HG03108 (cell line): ENCODE results near the gene AOC1.

ENCODE experiments used
- ATAC-seq: cut with Tn5 transposase; IDR thresholded peaks from one replicate; pipeline ENCODE4 v1.9.1; 2021; ENCODE audit warnings: moderate library complexity; ENCODE audit not compliant: unreplicated experiment

The AOC1 gene

GRCh38 chr7:150830937-150831336 lies 21.4 kb upstream of the AOC1 start:
- no peak for ATAC-seq

- ATAC-seq, result no peak
Measured at GRCh38 chr7:150831851-150832250, 20.5 kb upstream of the AOC1 start.

DNA sequence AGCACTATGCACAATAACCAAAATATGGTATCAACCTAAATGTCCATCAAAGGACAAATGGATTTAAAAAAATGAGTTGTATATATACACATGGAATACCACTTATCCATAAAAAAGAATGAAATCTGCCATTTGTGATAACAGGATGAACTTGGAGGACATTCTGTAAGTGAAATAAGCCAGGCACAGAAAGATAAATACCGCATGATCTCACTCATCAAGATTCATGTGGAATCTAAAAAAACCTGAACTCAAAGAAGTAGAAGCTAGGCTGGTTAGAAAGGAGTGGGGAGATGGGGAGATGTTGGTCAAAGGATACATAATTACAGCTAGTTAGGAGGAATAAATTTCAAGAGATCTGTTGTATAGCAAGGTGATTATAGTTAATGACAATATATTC lies 17.3 kb upstream of the AOC1 start:
- ATAC-seq, result no peak

DNA sequence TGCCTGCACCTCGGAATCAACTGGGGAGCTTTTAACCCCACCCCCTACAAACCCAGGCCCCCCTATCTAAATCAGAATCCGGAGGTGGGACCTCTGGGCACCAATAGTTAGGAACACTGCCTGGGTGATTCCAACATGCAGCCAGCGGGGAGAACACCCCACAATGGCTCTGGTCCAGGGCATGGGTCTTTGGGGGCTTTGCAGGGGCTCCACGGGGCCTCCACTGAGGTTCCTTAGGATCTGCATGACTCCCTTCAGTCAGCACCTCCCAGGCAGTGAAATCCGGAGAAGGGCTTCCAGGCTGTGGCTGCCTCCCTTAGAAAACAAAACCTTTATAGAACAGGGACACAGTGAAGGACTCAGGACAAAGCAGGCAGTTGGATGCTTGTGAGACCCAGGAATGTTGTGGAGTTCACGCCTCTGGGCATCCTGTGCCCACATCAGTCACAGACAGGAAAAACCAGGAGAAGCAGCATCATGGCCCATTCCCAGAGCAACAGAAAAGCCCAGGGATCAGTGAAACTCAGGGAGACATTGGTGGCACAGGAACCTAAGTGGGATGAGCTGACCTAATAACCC lies 16.5 kb upstream of the AOC1 start:
- no peak for ATAC-seq

- no peak for ATAC-seq
Measured at GRCh38 chr7:150838965-150839650, 13.2 kb upstream of the AOC1 start.

- ATAC-seq, result no peak
Measured at GRCh38 chr7:150842018-150842417, 10.3 kb upstream of the AOC1 start.

DNA sequence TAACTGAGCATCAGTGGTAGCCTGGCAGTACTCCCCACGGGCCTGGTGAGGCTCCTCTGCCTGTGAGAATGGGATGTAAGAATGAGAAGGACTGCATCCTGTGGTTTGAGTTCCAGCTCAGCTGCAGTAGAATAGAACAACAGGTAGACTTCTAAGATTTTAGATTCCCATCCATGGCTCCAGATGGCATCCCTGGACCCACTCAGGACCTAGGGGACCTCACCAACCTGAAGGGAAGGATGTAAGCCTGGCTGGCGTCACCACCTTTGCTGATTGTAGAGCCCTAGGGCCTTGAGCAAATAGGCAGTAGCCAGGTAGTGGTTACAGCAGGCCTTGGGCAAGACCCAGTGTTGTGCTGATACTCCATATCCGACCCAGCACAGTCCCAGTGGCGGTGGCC lies 9.6 kb upstream of the AOC1 start:
- ATAC-seq, result no peak

- no peak for ATAC-seq
Measured at GRCh38 chr7:150845421-150845861, 6.9 kb upstream of the AOC1 start.

- no peak for ATAC-seq
Measured at GRCh38 chr7:150846291-150847115, 5.8 kb upstream of the AOC1 start.

- no peak for ATAC-seq
Measured at GRCh38 chr7:150847536-150847935, 4.8 kb upstream of the AOC1 start.

DNA sequence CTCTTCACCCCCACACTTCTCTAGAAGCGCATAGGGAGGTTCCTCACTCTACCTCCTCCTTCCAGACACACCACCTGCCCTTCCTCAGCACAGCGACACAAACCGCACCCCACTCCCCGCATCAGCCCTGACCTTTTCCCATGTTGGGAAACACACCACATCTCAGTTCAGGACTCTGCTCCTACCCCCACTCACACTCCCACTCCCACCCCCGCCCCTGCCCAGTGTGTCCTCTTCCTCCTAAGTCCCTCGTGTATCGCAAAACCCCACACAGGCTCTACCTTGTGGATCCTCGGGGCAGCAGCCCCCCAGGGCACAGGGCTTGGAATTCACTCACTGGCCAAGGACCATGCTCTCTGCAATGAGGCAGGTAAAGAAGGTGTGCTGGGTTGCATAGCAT lies 4.2 kb upstream of the AOC1 start:
- ATAC-seq, result no peak

DNA sequence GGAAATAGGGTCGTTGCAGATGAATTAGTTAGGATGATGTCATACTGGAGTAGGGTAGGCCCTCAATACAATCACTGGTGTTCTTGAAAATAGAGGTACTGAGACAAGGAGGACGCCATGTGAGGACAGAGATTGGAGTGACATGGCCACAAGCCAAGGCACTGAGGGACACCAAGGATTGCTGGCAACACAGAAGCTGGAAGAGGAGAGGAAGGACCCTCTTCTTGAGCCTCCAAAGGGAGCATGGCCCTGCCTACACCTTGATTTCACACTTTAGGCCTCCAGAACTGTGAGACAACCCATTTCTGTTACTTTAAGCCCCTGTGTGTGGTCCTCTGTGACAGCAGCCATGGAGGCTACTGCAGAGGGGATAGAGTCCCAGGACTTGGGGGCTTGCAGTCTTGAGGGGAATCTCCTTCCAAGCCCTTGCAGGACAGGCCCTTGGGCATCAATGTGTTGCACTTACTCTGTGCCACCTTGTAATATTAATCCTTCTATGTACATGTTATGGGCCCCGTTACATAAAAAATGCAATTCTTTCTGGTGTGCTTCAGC lies 3.7 kb upstream of the AOC1 start:
- ATAC-seq, result no peak

GRCh38 chr7:150849204-150849775 lies 3.0 kb upstream of the AOC1 start:
- ATAC-seq, result no peak

DNA sequence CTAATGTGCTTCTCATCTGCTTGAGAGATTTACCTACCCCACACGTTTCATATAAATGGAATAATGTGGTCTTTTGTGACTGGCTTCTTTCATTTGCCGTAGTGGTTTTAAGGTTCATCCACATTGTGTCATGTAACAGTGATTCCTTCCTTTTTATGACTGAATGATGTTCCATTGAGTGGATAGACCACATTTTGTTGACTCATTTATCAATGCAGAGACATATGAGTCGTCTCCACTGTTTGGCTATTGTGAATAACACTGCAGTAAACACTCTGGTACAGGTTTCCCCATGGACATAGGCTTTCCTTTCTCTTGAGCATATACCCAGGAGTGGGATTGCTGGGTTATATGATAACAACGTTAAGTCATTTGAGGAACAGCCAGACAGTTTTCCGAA lies 2.0 kb upstream of the AOC1 start:
- no peak for ATAC-seq

DNA sequence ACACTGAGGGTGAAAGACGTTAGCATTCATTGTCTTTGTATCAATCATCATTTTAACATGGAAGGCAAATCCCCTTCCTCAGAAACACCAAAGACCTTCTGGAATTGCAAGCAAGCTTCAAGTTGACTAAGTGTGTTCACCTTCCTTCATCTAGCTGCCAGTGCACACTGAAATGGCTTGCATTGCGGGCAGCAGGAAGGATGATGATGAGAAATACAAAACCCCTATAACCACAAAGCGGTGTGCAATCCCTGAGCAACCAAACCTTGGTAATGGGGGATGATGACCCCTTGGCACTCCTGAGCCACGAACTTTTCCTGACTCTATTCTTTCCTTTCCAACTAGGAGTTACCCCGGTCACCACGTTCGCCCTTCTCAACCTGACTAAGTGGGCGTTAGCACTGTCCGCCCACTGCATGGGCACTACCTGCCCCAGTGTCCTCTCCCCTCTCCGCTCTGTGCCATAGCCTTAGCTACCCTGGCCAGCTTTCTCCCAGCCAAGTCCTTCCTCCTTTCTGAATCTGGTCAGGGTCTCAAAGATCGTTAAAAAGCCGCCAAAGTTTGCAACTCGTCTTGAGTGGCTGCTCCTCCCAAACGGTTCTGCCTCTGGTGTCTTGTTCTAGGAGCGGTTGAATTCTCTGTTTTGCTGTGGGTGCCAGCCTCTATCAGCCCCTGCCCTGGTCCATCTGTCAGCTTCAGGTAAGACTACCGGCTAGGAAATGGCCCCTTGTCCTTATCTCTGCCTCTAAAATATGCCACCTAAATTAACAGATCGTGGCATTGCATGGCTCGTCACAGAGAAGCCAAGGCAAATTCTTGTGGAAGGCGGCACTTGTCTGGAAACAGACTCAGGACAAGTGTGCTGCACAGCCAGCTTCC lies 586 bp upstream of the AOC1 start:
- ATAC-seq, result no peak

GRCh38 chr7:150854066-150855000 lies 2.0 kb downstream of the AOC1 start:
- no peak for ATAC-seq

GRCh38 chr7:150855046-150855445 lies 2.7 kb downstream of the AOC1 start:
- no peak for ATAC-seq

- no peak for ATAC-seq
Measured at GRCh38 chr7:150855476-150856302, 3.4 kb downstream of the AOC1 start.
